HG03025 (cell line): ENCODE results near the gene MS4A15.
"Not testable (repeated sequence)": the region's sequence is repeated elsewhere in the genome, so short reads cannot be mapped to it uniquely, and the experiment has no call there.

ENCODE experiments used
- ATAC-seq: cut with Tn5 transposase; IDR thresholded peaks from one replicate; pipeline ENCODE4 v1.9.1; 2021; ENCODE audit warnings: mild to moderate bottlenecking, moderate library complexity; ENCODE audit not compliant: unreplicated experiment, low FRiP score

Gene MS4A15, protein sequence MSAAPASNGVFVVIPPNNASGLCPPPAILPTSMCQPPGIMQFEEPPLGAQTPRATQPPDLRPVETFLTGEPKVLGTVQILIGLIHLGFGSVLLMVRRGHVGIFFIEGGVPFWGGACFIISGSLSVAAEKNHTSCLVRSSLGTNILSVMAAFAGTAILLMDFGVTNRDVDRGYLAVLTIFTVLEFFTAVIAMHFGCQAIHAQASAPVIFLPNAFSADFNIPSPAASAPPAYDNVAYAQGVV

DNA sequence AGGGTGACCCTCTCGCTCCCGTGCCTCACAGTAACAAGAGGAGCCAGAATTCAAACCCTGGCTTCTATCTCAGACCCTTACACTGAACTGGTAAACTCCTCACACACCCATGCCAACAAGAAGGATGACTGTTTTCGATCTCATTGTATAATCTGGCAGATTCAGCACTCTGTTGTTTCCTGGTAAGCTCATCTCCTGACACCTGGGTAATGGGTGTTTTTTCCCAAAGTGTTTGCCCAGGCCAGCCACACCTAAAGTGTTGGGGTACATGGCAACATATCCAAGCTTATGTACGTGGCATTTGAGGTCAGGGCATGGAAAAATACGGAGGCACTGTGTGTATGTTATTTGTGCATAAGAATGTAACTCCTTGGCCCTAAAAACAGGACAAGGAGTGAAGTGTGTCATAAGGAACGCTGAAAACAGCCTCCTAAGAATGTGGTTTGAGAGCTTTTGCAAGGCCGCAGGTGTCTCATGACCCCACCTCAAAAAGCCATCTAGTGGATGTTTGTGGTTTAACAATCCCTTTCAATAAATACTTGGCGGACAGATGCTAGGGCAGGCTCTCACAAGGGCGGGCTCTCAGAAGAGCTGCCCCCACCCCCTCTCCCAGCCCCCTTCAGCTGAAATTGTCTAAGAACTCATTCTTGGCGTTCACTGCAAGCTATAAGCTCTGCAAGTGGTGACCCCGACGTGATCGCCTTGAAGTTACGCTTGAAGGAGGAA lies at the start of gene MS4A15:
Gene MS4A15 (plus strand): TSS at position 561 of the 726 bp plus-strand sequence. CDS start 6,867 bp downstream, outside the sequence.
- no peak for ATAC-seq

DNA sequence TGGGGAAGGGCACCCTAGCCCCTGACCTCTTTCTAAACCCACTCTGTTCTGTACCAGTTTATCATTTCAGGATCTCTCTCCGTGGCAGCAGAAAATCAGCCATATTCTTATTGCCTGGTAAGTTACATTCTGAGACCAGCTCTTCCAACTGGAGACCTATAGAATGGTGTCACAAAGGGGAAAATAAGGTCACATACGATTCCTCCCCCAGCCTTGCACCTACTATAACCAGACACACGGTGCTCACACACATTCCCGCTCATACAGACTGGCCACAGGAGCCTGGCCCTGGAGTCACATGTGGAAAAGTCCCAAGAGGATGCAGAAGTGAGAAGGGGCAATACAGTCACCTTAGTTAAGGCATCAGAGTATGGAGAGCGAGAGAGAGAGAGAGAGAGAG lies 49.7 kb upstream of the MS4A15 start:
- ATAC-seq: no peak

DNA sequence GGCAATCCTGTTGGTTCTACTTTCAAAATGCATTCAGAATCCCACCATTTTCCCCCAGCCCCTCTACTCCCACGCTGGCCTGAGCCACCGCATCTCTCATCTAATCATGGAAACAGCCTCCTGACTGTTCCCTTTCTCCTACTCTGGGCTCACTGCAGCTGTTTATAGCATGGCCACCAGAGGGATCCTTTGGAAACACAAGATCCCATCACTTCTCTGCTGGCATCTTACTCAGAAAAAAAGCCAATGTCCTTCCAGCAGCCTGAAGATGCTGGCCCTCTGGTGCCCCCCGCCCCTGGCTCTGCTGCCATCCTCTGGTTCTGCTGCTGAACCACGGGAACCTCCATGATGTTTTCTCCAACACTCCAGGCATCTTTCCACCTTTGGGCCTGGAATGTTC lies 46.2 kb upstream of the MS4A15 start:
- no peak for ATAC-seq

- no peak for ATAC-seq
Observed at GRCh38 chr11:60711276-60711675, 45.4 kb upstream of the MS4A15 start.

DNA sequence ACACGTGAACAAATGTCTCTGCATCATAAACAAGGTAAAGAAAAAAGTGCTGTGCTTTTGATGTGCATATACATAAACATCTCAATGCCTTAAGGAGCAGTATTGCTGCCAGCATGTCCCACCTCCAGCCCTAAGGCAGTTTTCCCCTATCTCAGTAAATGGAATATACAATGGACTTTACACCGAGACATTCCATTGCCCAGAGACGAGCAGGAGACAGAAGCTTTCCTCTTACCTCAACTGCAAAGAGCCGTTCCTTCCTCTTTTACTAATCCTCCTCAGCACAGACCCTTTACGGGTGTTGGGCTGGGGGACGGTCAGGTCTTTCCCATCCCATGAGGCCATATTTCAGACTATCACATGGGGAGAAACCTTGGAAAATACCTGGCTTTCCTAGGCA lies 43.2 kb upstream of the MS4A15 start:
- not testable (repeated sequence) for ATAC-seq

GRCh38 chr11:60717956-60718355 lies 38.7 kb upstream of the MS4A15 start:
- no peak for ATAC-seq

DNA sequence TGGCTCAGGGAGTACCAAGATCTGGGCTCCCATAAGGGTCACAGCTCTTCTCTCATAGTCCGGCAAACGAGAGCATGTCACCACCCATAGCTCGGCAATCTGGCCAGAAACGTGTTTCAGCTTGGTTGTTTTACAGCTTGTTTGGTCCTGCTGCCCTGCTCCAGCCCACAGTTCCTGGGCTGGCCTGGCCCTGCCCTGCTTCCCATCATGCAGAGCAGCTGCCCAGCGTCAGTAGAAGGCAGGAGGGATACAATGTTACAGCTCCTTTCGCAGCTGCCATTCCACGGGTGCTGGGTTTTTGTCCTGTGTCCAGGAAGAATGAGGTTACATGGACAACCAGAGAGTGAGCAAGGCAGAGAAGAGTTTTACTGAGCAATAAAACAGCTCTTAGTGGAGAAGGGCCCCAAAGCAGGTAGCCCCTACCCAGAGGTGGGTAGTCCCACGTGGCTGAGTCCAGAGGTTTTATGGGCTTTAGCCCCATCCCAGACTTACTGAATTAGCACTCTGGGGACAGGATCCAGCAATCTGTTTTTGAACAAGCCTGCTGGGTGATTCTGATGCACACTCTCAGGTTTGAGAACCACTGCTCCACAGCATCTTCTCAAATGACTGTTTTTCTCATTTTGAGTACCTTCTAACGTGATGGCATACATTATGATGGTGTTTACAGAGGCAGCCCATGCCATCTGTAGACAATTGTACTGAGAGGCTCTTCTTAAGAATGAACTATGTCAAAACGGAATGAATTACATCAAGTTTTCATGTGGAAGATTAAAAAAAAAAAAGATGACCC lies 37.9 kb upstream of the MS4A15 start:
- ATAC-seq: no peak

DNA sequence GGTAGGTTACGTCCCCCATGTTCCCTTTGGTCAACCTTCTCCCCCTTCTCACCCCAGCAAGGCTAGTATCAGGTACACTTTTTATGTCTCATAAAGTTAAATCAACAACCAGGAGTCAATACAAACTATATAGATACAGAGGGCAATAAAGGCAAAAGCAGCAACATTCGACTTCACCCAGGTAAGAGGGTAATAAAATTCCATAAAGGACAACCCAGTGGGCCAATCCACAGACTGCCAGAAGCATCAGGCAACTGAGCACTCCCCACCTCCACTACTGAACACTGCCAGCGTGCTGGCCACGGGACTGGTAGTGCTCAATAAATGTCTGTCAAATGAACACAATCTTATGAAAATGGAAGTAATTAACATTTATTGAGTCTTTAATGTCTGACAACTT lies 37.3 kb upstream of the MS4A15 start:
- ATAC-seq: no peak

DNA sequence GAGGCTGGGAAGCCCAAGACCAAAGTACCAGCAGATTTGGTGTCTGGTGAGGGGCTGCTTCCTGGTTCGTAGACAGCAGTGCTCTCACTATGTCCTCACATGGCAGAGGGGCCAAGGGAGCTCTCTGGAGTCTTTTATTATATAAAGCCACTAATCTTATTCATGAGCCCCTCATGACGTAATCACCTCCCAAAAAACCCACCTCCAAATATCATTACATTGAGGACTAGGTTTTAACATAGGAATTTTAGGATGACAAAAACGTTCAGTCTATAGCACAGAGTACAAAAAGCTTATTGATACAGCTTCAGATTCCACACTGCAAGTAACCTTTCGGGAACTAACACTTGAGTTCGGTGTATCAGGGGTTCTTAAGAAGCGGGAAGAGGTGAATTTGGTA lies 36.2 kb upstream of the MS4A15 start:
- no peak for ATAC-seq

GRCh38 chr11:60724420-60724819 lies 32.2 kb upstream of the MS4A15 start, which contains the start of gene MS4A18:
MS4A18 (plus strand) TSS chr11:60724720.
- ATAC-seq: no peak

DNA sequence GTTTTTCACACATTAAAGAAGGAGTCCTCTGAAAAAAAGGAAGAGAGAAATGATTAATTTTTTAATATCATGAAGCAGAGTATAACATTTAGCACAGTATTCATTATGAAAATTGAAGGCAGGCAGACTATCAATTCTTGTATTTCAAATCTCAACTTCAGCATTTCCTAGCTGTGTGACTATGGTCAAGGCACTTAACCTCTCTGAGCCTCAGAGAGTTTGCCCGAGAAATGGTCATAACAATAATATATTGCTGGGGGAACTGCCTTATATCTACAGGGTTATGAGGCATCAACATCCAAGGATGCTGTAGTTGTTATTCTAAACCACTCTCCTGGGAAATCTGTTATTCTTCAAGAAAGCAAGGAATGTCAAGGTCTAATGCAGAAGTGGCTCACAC lies 31.1 kb upstream of the MS4A15 start:
- ATAC-seq: no peak

- no peak for ATAC-seq
Observed at GRCh38 chr11:60731586-60731985, 25.1 kb upstream of the MS4A15 start.

- no peak for ATAC-seq
Observed at GRCh38 chr11:60734279-60734678, 22.4 kb upstream of the MS4A15 start.

DNA sequence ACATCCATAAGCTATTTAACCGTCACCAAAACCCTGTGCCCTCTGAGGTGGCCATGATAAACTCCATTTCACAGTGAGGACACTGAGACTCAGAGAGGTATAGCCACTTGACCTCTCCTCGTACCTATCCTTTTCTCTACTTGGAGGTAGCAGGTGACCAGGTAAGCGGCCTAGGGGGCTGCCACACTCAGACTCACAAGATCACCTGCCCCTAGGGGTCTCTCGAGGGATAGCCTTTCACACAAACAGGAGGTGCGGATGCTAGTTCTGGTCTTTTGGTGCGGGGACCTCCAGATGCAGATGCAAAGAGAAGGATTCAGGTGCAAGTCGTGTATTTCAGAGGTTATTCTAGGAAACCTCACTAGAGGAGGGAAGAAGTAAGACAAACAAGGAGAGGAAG lies 17.6 kb upstream of the MS4A15 start:
- ATAC-seq: no peak

DNA sequence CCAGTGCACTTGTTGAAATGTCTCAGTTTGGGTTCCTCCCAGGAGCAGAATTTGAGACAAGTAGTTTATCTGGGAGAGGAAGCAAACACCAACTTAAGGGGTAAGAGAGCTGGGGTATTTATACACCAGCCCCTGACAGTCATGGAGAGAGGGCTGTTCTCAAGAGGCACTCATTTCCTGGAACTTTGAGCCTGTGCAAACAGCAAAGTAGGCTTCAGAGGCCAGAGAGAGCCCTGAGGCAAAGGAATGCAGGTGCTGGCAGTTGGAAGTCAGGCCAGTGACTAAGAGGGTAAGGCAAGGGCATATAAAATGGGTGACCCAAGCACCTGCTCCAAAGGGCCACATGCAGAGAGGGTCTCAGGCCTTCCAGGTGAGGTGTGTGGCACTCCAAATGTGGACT lies 16.1 kb upstream of the MS4A15 start:
- ATAC-seq: no peak

- ATAC-seq: no peak
Observed at GRCh38 chr11:60741421-60741820, 15.2 kb upstream of the MS4A15 start.

DNA sequence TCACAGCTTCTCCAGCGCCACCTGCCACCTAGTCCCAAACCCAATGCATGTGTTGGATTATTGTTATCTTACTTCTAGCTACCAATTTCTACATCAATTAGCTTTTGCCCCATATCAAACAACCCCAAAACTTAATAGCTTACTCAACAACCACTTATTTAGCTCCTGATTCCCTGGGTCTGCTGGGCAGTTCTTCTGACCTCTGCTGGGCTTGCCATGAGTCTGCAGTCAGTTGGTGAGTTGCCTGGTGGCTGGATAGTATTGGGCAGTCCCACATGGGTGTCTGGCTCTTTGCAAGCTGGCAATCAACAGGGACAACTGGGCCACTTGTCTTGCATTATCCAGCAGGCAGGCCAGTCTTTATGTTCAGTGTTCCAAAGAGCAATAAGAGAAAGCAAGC lies 13.6 kb upstream of the MS4A15 start:
- no peak for ATAC-seq

DNA sequence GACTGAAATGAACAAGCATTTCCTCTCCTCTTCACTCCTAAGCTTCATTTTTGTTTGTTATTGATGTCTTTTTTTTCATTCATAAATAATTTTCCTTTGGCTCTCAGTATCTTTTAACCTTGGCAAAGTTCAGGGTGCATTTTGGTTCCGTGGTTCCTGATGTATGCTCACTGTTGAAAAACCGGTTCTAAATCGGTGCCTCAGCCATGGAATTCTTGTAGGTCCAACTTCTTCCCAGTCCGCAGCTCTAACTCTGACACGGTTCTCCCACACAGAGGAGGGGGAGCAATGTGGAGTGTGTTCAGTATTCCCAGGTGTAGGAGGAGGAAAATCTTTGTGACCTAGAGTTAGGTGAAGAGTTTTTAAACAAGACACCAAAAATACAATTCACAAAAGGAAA lies 12.6 kb upstream of the MS4A15 start:
- no peak for ATAC-seq

- ATAC-seq: no peak
Observed at GRCh38 chr11:60747359-60747873, 9.3 kb upstream of the MS4A15 start.

GRCh38 chr11:60748225-60748624 lies 8.4 kb upstream of the MS4A15 start:
- ATAC-seq: no peak

- no peak for ATAC-seq
Observed at GRCh38 chr11:60748821-60749220, 7.8 kb upstream of the MS4A15 start.
